GM12878 (cell line): Measurements from ENCODE around the gene IRS2. TPM values are rescaled to one million over a fixed set of nuclear protein-coding genes. Genes with fewer than 3 reads are reported as not detected.

Source experiments
- ATAC-seq: fragments of 200-7000 bp; cut with Tn5 transposase; 3 replicates; pipeline ENCODE4 v1.9.1; 2020; ENCODE audit warnings: mild to moderate bottlenecking, moderate library complexity
- BruUV-seq: library from RNA; stranded (reverse); fragments of 400-500 nt; replicated peaks from 2 replicates; lab custom pipeline; 2021; lab: Mats Ljungman, UMichigan
- CTCF ChIA-PET: fragments of 300-600 bp; sonication (Branson Sonifier 250); formaldehyde crosslinking; extraction: SDS; loops from one replicate; lab custom pipeline; 2021; ENCODE audit warnings: inconsistent platforms; lab: Yijun Ruan, JAX
- POLR2A ChIA-PET: fragments of 350-600 bp; formaldehyde crosslinking; extraction: SDS; loops from one replicate; lab custom pipeline; 2021; ENCODE audit warnings: inconsistent platforms; lab: Charles Lee
- RAD21 ChIA-PET: fragments of 300-600 bp; sonication (Branson Sonifier 250); formaldehyde crosslinking; loops from one replicate; lab custom pipeline; 2023; ENCODE audit warnings: antibody characterized with exemption; ENCODE audit not compliant: unreplicated experiment; lab: Charles Lee
- SMC1A ChIA-PET: fragments of 300-600 bp; sonication (Branson Sonifier 250); formaldehyde crosslinking; loops from one replicate; lab custom pipeline; 2023; ENCODE audit not compliant: unreplicated experiment, uncharacterized antibody; lab: Charles Lee
- DNase-seq: peaks from one replicate; pipeline ENCODE4 v3.0.0-alpha.2; 2011; ENCODE audit warnings: low read depth, low spot score
- FAIRE-seq: peaks from 3 replicates; lab custom pipeline; 2011; peaks lifted over from hg19 to GRCh38; lab: Jason Lieb, UNC
- H2AFZ ChIP-seq: 2 replicates; pipeline ENCODE4 v1.6.0; 2011; ENCODE audit warnings: low read depth, low read length, control low read depth; ENCODE audit not compliant: control insufficient read depth
- H3K27ac ChIP-seq: 2 replicates; pipeline ENCODE4 v1.5.1; 2011; ENCODE audit warnings: control low read depth; ENCODE audit not compliant: control insufficient read depth, insufficient read depth
- H3K27me3 ChIP-seq, 2 experiments: replicated peaks in 1 of 2; 2 replicates each; pipeline versions ENCODE4 v1.6.0 to v1.6.1; 2011; ENCODE audit warnings: low read length in 1 of 2; ENCODE audit not compliant: control insufficient read depth in 2 of 2, insufficient read depth in 2 of 2
- H3K36me3 ChIP-seq, 2 experiments: 2 replicates each; pipeline ENCODE4 v1.5.1; 2011; ENCODE audit warnings: low read length in 1 of 2; ENCODE audit not compliant: control insufficient read depth in 2 of 2, insufficient read depth in 2 of 2
- H3K4me1 ChIP-seq: 2 replicates; pipeline ENCODE4 v1.6.1; 2011; ENCODE audit warnings: mild to moderate bottlenecking, low read length, moderate library complexity, mixed read lengths; ENCODE audit not compliant: control insufficient read depth, insufficient read depth
- H3K4me2 ChIP-seq: 2 replicates; pipeline ENCODE4 v1.6.0; 2011; ENCODE audit warnings: control low read depth; ENCODE audit not compliant: control insufficient read depth, insufficient read depth
- H3K4me3 ChIP-seq: fragments of 200-600 bp; sonication (generic); 2 replicates; pipeline ENCODE4 v1.5.1; 2016
- H3K79me2 ChIP-seq: 2 replicates; pipeline ENCODE4 v1.6.0; 2011; ENCODE audit warnings: low read length; ENCODE audit not compliant: control insufficient read depth, insufficient read depth
- H3K9ac ChIP-seq: 2 replicates; pipeline ENCODE4 v1.8.0; 2011; ENCODE audit warnings: low read length, control low read depth, mixed read lengths; ENCODE audit not compliant: control insufficient read depth, insufficient read depth
- H3K9me3 ChIP-seq: replicated peaks from 3 replicates; pipeline ENCODE4 v1.5.1; 2011; ENCODE audit warnings: mild to moderate bottlenecking, low read length; ENCODE audit not compliant: control insufficient read depth, insufficient read depth
- H4K20me1 ChIP-seq: 2 replicates; pipeline ENCODE4 v1.6.0; 2011; ENCODE audit not compliant: control insufficient read depth, insufficient read depth
- BRCA1 ChIP-seq: IDR thresholded peaks from 2 replicates; pipeline ENCODE4 v1.6.1; 2011; ENCODE audit warnings: low read depth, low read length, improper control_type of control experiment
- DPF2 ChIP-seq: fragments of 450-650 bp; IDR thresholded peaks from 2 replicates; pipeline ENCODE4 v1.6.1; 2017; ENCODE audit warnings: mild to moderate bottlenecking
- ESRRA ChIP-seq: IDR thresholded peaks from 2 replicates; pipeline ENCODE4 v1.6.1; 2012; ENCODE audit warnings: mild to moderate bottlenecking, low read length, improper control_type of control experiment
- ETV6 ChIP-seq, 2 experiments: fragments of 450-650 bp in 1 of 2; IDR thresholded peaks in 1 of 2; conservative IDR thresholded peaks in 1 of 2; 2 replicates each; pipeline ENCODE4 v1.6.1; 2014; ENCODE audit warnings: antibody characterized with exemption in 1 of 2, borderline replicate concordance in 1 of 2, low read depth in 1 of 2, mild to moderate bottlenecking in 1 of 2, moderate library complexity in 1 of 2
- EZH2 ChIP-seq: IDR thresholded peaks from 2 replicates; pipeline ENCODE4 v1.6.1; 2012; ENCODE audit warnings: low read depth, mild to moderate bottlenecking, control low read depth, inconsistent platforms, low read length, borderline replicate concordance; ENCODE audit not compliant: control insufficient read depth
- FOS ChIP-seq: IDR thresholded peaks from 3 replicates; pipeline ENCODE4 v1.6.1; 2011; ENCODE audit warnings: borderline replicate concordance; ENCODE audit not compliant: insufficient read length; ENCODE audit errors: extremely low read depth
- HDGF ChIP-seq: fragments of 450-650 bp; IDR thresholded peaks from 2 replicates; pipeline ENCODE4 v1.6.1; 2016; ENCODE audit warnings: antibody characterized with exemption
- JUND ChIP-seq: IDR thresholded peaks from 2 replicates; pipeline ENCODE4 v1.6.1; 2012; ENCODE audit warnings: low read depth, mild to moderate bottlenecking, low read length, improper control_type of control experiment, moderate library complexity
- PAX5 ChIP-seq: IDR thresholded peaks from 2 replicates; pipeline ENCODE4 v1.6.1; 2011; ENCODE audit warnings: low read depth, low read length, borderline replicate concordance
- PML ChIP-seq: IDR thresholded peaks from 2 replicates; pipeline ENCODE4 v1.6.1; 2012; ENCODE audit warnings: low read length, inconsistent platforms
- SREBF2 ChIP-seq: IDR thresholded peaks from 2 replicates; pipeline ENCODE4 v1.6.1; 2012; ENCODE audit warnings: mild to moderate bottlenecking, low read length
- TCF3 ChIP-seq: IDR thresholded peaks from 2 replicates; pipeline ENCODE4 v1.6.1; 2012; ENCODE audit warnings: low read depth, mild to moderate bottlenecking, low read length, borderline replicate concordance; ENCODE audit not compliant: insufficient read depth
- TCF7 ChIP-seq: IDR thresholded peaks from 2 replicates; pipeline ENCODE4 v1.6.1; 2014; ENCODE audit warnings: antibody characterized with exemption, borderline replicate concordance
- ZNF384 ChIP-seq: IDR thresholded peaks from 2 replicates; pipeline ENCODE4 v1.6.1; 2012; ENCODE audit warnings: low read depth, mild to moderate bottlenecking, low read length, improper control_type of control experiment, borderline replicate concordance
- WGBS: methylation state at CpG from one replicate; pipeline ENCODE4 v1.1.6; 2016; ENCODE audit warnings: low lambda C conversion rate; ENCODE audit not compliant: insufficient replicate concordance, insufficient coverage; ENCODE audit errors: missing lambda C conversion rate; 5-methylcytosine and 5-hydroxymethylcytosine counted together
- in situ Hi-C: fragments of 300-500 bp; cut with MboI; formaldehyde crosslinking; loops from 9 replicates; pipeline ENCODE4 v1.14.3; 2018; ENCODE audit warnings: mixed read lengths
- intact Hi-C: fragments of 100-400 bp; cut with micrococcal nuclease; formaldehyde crosslinking; loops from one replicate; pipeline ENCODE4 v1.14.2; 2022; ENCODE audit not compliant: unreplicated experiment
- polyA plus RNA-seq, 11 experiments: library from polyadenylated mRNA; depleted of rRNA in 4 of 11; unstranded in 6 of 11; stranded (reverse) in 5 of 11; fragments of >200 nt; fragmentation: Nextera tagmentation in 4 of 11; fragmentation: Illumina TruSeq in 1 of 11; extraction: Ambion mirVana in 4 of 11; extraction: Trizol in 1 of 11; gene quantifications; 1 replicate in 1 of 11; 2 replicates in 10 of 11; pipeline versions ENCODE4 v1.2.1 to v1.2.3, GENCODE V29; 2011 to 2016; ENCODE audit warnings: inconsistent platforms in 2 of 11, missing spikeins in 2 of 11, low read depth in 1 of 11
- total RNA-seq, 4 experiments: library from RNA; depleted of rRNA in 3 of 4; stranded (reverse); fragments of >200 nt in 3 of 4; fragmentation: Illumina TruSeq in 1 of 4; extraction: Trizol in 1 of 4; gene quantifications; 2 replicates each; pipeline versions ENCODE4 v1.2.1 to v1.2.3, GENCODE V29; 2013 to 2021
- TF ChIP-seq, protein P1 (sequence below): fragments of 150-350 bp; IDR thresholded peaks from 2 replicates; pipeline ENCODE4 v1.6.1; 2014; ENCODE audit warnings: mild to moderate bottlenecking, low read depth, low read length
- TF ChIP-seq, protein P2 (sequence below): IDR thresholded peaks from 2 replicates; pipeline ENCODE4 v1.6.1; 2011; ENCODE audit warnings: low read depth, low read length, improper control_type of control experiment, borderline replicate concordance
- TF ChIP-seq, protein P3 (sequence below): fragments of 450-650 bp; IDR thresholded peaks from 2 replicates; pipeline ENCODE4 v1.6.1; 2018; ENCODE audit warnings: borderline replicate concordance, mild to moderate bottlenecking; ENCODE audit not compliant: partially characterized antibody

IRS2 gene
- total and polyA plus RNA-seq, 10 of the 15 experiments (the other 5 are each of a cell fraction or from before 2014, with no cell fraction given) = 0.01 to 0.31 (median 0.07) TPM; not detected in 6

GRCh38 chr13:109768176-109768575 lies 18.2 kb downstream of the IRS2 start:
- H3K4me3 ChIP-seq = no peak overlapping the region
- intact Hi-C loops = no loop called here
- no peaks in the 10 kb centered on the region for H4K20me1 ChIP-seq
- BruUV-seq = no TSS peak
- ChIA-PET RAD21 (no interaction called here), POLR2A (no interaction called here), CTCF (no interaction called here), SMC1A (no interaction called here)
- H3K9ac ChIP-seq = no peak overlapping the region
- DNase-seq (no peak), ATAC-seq (no peak), FAIRE-seq (no peak)
- no peaks in the 10 kb centered on the region for H3K4me1 ChIP-seq
- no peak overlapping the region for H3K27ac ChIP-seq
- H2AFZ ChIP-seq = no peak overlapping the region
- TF ChIP-seq PAX5 = no peak
- no peak for TF ChIP-seq TCF7
- TF ChIP-seq FOS = no peak
- TF ChIP-seq ESRRA = no peak
- no peak for TF ChIP-seq TCF3
- no peak for TF ChIP-seq ZNF384
- no peak for TF ChIP-seq ETV6 (conservative IDR thresholded peaks at IDR 0.05 in 1 of 2, IDR thresholded peaks at IDR 0.05 in 1 of 2; ENCODE audit: borderline replicate concordance in 1 of 2, low read depth in 1 of 2)
- TF ChIP-seq, protein P1, sequence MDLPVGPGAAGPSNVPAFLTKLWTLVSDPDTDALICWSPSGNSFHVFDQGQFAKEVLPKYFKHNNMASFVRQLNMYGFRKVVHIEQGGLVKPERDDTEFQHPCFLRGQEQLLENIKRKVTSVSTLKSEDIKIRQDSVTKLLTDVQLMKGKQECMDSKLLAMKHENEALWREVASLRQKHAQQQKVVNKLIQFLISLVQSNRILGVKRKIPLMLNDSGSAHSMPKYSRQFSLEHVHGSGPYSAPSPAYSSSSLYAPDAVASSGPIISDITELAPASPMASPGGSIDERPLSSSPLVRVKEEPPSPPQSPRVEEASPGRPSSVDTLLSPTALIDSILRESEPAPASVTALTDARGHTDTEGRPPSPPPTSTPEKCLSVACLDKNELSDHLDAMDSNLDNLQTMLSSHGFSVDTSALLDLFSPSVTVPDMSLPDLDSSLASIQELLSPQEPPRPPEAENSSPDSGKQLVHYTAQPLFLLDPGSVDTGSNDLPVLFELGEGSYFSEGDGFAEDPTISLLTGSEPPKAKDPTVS = no peak
- TF ChIP-seq, protein P2, sequence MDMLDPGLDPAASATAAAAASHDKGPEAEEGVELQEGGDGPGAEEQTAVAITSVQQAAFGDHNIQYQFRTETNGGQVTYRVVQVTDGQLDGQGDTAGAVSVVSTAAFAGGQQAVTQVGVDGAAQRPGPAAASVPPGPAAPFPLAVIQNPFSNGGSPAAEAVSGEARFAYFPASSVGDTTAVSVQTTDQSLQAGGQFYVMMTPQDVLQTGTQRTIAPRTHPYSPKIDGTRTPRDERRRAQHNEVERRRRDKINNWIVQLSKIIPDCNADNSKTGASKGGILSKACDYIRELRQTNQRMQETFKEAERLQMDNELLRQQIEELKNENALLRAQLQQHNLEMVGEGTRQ = no peak
- no peak for TF ChIP-seq BRCA1
- no peak for TF ChIP-seq HDGF
- no peak for TF ChIP-seq JUND
- no peak for TF ChIP-seq SREBF2
- no peak for TF ChIP-seq PML
- TF ChIP-seq, protein P3, sequence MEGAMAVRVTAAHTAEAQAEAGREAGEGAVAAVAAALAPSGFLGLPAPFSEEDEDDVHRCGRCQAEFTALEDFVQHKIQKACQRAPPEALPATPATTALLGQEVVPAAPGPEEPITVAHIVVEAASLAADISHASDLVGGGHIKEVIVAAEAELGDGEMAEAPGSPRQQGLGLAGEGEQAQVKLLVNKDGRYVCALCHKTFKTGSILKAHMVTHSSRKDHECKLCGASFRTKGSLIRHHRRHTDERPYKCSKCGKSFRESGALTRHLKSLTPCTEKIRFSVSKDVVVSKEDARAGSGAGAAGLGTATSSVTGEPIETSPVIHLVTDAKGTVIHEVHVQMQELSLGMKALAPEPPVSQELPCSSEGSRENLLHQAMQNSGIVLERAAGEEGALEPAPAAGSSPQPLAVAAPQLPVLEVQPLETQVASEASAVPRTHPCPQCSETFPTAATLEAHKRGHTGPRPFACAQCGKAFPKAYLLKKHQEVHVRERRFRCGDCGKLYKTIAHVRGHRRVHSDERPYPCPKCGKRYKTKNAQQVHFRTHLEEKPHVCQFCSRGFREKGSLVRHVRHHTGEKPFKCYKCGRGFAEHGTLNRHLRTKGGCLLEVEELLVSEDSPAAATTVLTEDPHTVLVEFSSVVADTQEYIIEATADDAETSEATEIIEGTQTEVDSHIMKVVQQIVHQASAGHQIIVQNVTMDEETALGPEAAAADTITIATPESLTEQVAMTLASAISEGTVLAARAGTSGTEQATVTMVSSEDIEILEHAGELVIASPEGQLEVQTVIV = no peak
- no peak for TF ChIP-seq EZH2
- TF ChIP-seq DPF2 = no peak
- 42% methylated on average over 2 of the region's 2 CpGs for WGBS
- no peaks in the 10 kb centered on the region for H3K36me3 ChIP-seq
- in situ Hi-C loops = no loop called here
- H3K27me3 ChIP-seq = no peaks in the 10 kb centered on the region
- no peak overlapping the region for H3K4me2 ChIP-seq
- no peaks in the 10 kb centered on the region for H3K9me3 ChIP-seq
- no peaks in the 10 kb centered on the region for H3K79me2 ChIP-seq
